ENCODE results near the gene PAIP2B. TPM values are rescaled to one million over a fixed set of nuclear protein-coding genes. Genes with fewer than 3 reads are reported as not detected.
"Not testable (repeated sequence)": the region's sequence is repeated elsewhere in the genome, so short reads cannot be mapped to it uniquely, and the experiment has no call there.

PAIP2B gene
- total RNA-seq, 1 experiment from 2014 or later: 4.0 TPM

GRCh38 chr2:71238089-71238488 is 11.2 kb upstream of the PAIP2B start:
- no peaks in the 10 kb centered on the region for H3K9me3 ChIP-seq (ENCODE audit: low read length)
- H3K27me3 ChIP-seq (ENCODE audit: low read length): peaks cover 42% of the 10 kb centered on the region
- ATAC-seq: no peak
- DNase-seq: no peak
- no peaks in the 10 kb centered on the region for H3F3A ChIP-seq (ENCODE audit: low read length, unreplicated experiment)
- intact Hi-C loops (cut with micrococcal nuclease): no loop called here
- H3K4me3 ChIP-seq (ENCODE audit: low read length): no peak overlapping the region
- BruUV-seq (replicated peaks): no TSS peak
- H3K79me2 ChIP-seq (ENCODE audit: low read length): no peaks in the 10 kb centered on the region
- CTCF ChIA-PET: no interaction called here
- H3K4me2 ChIP-seq (ENCODE audit: low read length): no peak overlapping the region
- H3K4me1 ChIP-seq (ENCODE audit: insufficient read depth, low read length): no peaks in the 10 kb centered on the region
- no peaks in the 10 kb centered on the region for H3K36me3 ChIP-seq (ENCODE audit: low read depth, low read length)
- TF ChIP-seq, protein P1, sequence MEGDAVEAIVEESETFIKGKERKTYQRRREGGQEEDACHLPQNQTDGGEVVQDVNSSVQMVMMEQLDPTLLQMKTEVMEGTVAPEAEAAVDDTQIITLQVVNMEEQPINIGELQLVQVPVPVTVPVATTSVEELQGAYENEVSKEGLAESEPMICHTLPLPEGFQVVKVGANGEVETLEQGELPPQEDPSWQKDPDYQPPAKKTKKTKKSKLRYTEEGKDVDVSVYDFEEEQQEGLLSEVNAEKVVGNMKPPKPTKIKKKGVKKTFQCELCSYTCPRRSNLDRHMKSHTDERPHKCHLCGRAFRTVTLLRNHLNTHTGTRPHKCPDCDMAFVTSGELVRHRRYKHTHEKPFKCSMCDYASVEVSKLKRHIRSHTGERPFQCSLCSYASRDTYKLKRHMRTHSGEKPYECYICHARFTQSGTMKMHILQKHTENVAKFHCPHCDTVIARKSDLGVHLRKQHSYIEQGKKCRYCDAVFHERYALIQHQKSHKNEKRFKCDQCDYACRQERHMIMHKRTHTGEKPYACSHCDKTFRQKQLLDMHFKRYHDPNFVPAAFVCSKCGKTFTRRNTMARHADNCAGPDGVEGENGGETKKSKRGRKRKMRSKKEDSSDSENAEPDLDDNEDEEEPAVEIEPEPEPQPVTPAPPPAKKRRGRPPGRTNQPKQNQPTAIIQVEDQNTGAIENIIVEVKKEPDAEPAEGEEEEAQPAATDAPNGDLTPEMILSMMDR (conservative IDR thresholded peaks at IDR 0.05; ENCODE audit: low read depth, low read length): no peak
- TF ChIP-seq EZH2phosphoT487 (IDR thresholded peaks at IDR 0.05; ENCODE audit: borderline replicate concordance, low read length) (no peak), EZH2 (IDR thresholded peaks at IDR 0.05; ENCODE audit: low read length, unreplicated experiment) (no peak)
- no peak overlapping the region for H3K27ac ChIP-seq (ENCODE audit: low read length)
- H2AFZ ChIP-seq (ENCODE audit: low read length): no peak overlapping the region
- H4K20me1 ChIP-seq (ENCODE audit: low read length): no peaks in the 10 kb centered on the region
- H3K9ac ChIP-seq (ENCODE audit: low read length): no peak overlapping the region
- H3K9me2 ChIP-seq (replicated peaks; ENCODE audit: low read length): no peaks in the 10 kb centered on the region
- POLR2A ChIA-PET (ENCODE audit: unreplicated experiment): no interaction called here

DNA sequence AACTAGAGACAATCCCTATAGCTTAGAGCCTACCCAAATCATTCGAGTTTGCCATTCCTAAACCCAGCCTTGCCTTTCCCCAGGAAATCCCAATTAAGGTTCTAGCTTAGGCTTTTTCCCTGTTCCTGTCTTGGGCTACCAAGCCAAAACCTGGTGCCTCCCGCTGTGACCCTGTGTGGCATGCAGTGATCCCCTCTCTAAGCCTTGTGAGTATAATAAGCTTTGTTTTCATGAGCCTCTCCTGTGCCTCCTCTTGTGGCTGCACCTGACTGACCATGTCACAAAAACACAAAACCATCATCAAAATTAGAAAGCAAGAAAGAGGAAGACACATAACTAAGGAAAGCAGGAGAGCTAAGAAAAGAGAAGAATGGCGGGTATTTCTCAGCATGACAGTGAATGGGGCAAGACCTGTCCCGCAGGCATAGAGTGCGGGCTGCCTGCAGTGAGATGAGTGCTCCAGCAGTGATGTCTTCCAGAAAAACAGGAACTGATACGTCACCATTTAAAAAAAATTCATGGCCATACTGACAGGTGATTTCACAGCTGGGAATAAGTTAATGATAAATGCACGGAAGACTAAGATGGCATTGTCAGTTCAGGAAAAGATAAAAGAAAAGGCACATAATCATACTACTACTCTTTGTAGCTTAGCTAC is 9.2 kb upstream of the PAIP2B start:
- Histone ChIP-seq H3K4me1 (ENCODE audit: insufficient read depth, low read length) (no peaks in the 10 kb centered on the region), H2AFZ (ENCODE audit: low read length) (no peak overlapping the region), H3K27me3 (ENCODE audit: low read length) (peaks cover 29% of the 10 kb centered on the region), H3K9me3 (ENCODE audit: low read length) (no peaks in the 10 kb centered on the region), H3K9me2 (replicated peaks; ENCODE audit: low read length) (no peaks in the 10 kb centered on the region), H4K20me1 (ENCODE audit: low read length) (no peaks in the 10 kb centered on the region), H3K27ac (ENCODE audit: low read length) (no peak overlapping the region), H3K4me3 (ENCODE audit: low read length) (no peak overlapping the region), H3K36me3 (ENCODE audit: low read depth, low read length) (no peaks in the 10 kb centered on the region), H3K4me2 (ENCODE audit: low read length) (no peak overlapping the region), H3F3A (ENCODE audit: low read length, unreplicated experiment) (no peaks in the 10 kb centered on the region), H3K79me2 (ENCODE audit: low read length) (no peaks in the 10 kb centered on the region), H3K9ac (ENCODE audit: low read length) (no peak overlapping the region)
- ATAC-seq (no peak), DNase-seq (no peak)
- intact Hi-C loops (cut with micrococcal nuclease): no loop called here
- CTCF ChIA-PET: no interaction called here
- POLR2A ChIA-PET (ENCODE audit: unreplicated experiment): no interaction called here
- no TSS peak for BruUV-seq (replicated peaks)
- TF ChIP-seq, protein P1 (conservative IDR thresholded peaks at IDR 0.05; ENCODE audit: low read depth, low read length): no peak
- TF ChIP-seq EZH2 (IDR thresholded peaks at IDR 0.05; ENCODE audit: low read length, unreplicated experiment): no peak
- TF ChIP-seq EZH2phosphoT487 (IDR thresholded peaks at IDR 0.05; ENCODE audit: borderline replicate concordance, low read length): no peak

DNA sequence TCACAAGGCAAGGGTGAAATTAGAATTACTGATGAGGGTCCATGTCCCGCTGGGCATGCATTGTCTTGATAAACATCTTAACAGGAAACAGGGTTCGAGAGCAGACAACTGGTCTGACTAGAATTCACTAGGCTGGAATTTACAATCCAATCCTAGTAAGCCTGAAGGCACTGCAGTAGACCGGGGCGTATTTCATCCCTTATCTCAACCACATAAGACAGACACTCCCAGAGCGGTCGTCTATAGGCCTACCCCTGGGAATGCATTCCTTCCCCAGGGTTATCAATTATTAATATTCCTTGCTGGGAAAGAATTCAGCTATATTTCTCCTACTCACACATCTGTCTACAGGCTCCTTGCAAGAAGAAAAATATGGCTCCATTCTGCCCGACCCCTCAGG is 6.2 kb upstream of the PAIP2B start:
- H3K36me3 ChIP-seq (ENCODE audit: low read depth, low read length); intact Hi-C loops (cut with micrococcal nuclease); H3F3A ChIP-seq (ENCODE audit: low read length, unreplicated experiment); H2AFZ ChIP-seq (ENCODE audit: low read length); H3K4me1 ChIP-seq (ENCODE audit: insufficient read depth, low read length); H3K79me2 ChIP-seq (ENCODE audit: low read length); BruUV-seq (replicated peaks); H3K4me3 ChIP-seq (ENCODE audit: low read length); CTCF ChIA-PET; H3K9me3 ChIP-seq (ENCODE audit: low read length); H3K4me2 ChIP-seq (ENCODE audit: low read length); H4K20me1 ChIP-seq (ENCODE audit: low read length); ATAC-seq; H3K27ac ChIP-seq (ENCODE audit: low read length); H3K9ac ChIP-seq (ENCODE audit: low read length); DNase-seq; POLR2A ChIA-PET (ENCODE audit: unreplicated experiment); H3K9me2 ChIP-seq (replicated peaks; ENCODE audit: low read length): not testable (repeated sequence)
- peaks cover 20% of the 10 kb centered on the region for H3K27me3 ChIP-seq (ENCODE audit: low read length)

Data from PC-3 (cell line).